HL-60/S4 (cell line): ENCODE measurements around the gene KIF3A.

Source experiments
- in situ Hi-C: fragments of 300-500 bp; cut with MboI; formaldehyde crosslinking; loops from 2 replicates; pipeline ENCODE4 v1.14.3; 2022; ENCODE audit warnings: low sequenced_read_pairs

Gene KIF3A

GRCh38 chr5:132754947-132755346, 17.6 kb upstream of the KIF3A start:
- in situ Hi-C loops, result no loop called here

- in situ Hi-C loops, result no loop called here
Observed at GRCh38 chr5:132754111-132754510, 16.8 kb upstream of the KIF3A start.

- in situ Hi-C loops, result no loop called here
Observed at GRCh38 chr5:132753135-132753987, 16.0 kb upstream of the KIF3A start.

- in situ Hi-C loops, result no loop called here
Observed at GRCh38 chr5:132752581-132753125, 15.3 kb upstream of the KIF3A start.

GRCh38 chr5:132751971-132752580, 14.7 kb upstream of the KIF3A start:
- in situ Hi-C loops, result no loop called here

GRCh38 chr5:132751444-132751843, 14.1 kb upstream of the KIF3A start:
- in situ Hi-C loops, result no loop called here

GRCh38 chr5:132750471-132751230, 13.3 kb upstream of the KIF3A start:
- in situ Hi-C loops, result no loop called here

- in situ Hi-C loops, result no loop called here
Observed at GRCh38 chr5:132749506-132749905, 12.2 kb upstream of the KIF3A start.

GRCh38 chr5:132748522-132749000, 11.2 kb upstream of the KIF3A start:
- in situ Hi-C loops, result no loop called here

GRCh38 chr5:132747616-132748440, 10.5 kb upstream of the KIF3A start:
- in situ Hi-C loops, result no loop called here

- in situ Hi-C loops, result no loop called here
Observed at GRCh38 chr5:132746954-132747615, 9.7 kb upstream of the KIF3A start, which contains the start of gene CCNI2. Gene CCNI2, plus strand, starts transcription at chr5:132747426. Its CDS starts 70 bp downstream, at chr5:132747496.

- in situ Hi-C loops, result no loop called here
Observed at GRCh38 chr5:132746592-132746953, 9.2 kb upstream of the KIF3A start.

GRCh38 chr5:132744659-132745058, 7.3 kb upstream of the KIF3A start:
- in situ Hi-C loops, result no loop called here

GRCh38 chr5:132742626-132743025, 5.3 kb upstream of the KIF3A start:
- in situ Hi-C loops, result no loop called here

GRCh38 chr5:132742158-132742557, 4.8 kb upstream of the KIF3A start:
- in situ Hi-C loops, result no loop called here

- in situ Hi-C loops, result no loop called here
Observed at GRCh38 chr5:132739232-132739631, 1.9 kb upstream of the KIF3A start.

GRCh38 chr5:132737982-132738681, 786 bp upstream of the KIF3A start:
- in situ Hi-C loops, result no loop called here

GRCh38 chr5:132734687-132735086, 2.7 kb downstream of the KIF3A start:
- in situ Hi-C loops, result no loop called here

- in situ Hi-C loops, result no loop called here
Observed at GRCh38 chr5:132733499-132734148, 3.7 kb downstream of the KIF3A start.
